Endothelial cell (in vitro differentiated cells): ENCODE measurements around the gene PYROXD2. TPM values are rescaled to one million over a fixed set of nuclear protein-coding genes. Genes with fewer than 3 reads are reported as not detected.

Experiments
- DNase-seq: peaks from one replicate; pipeline ENCODE4 v3.0.0; 2021; ENCODE audit warnings: low spot score
- H3K27ac Mint-ChIP-seq: one replicate; pipeline ENCODE4 v1.8.0; 2021; ENCODE audit warnings: mixed read lengths, inconsistent platforms; ENCODE audit not compliant: unreplicated experiment
- H3K27me3 Mint-ChIP-seq: one replicate; pipeline ENCODE4 v1.8.0; 2021; ENCODE audit warnings: mild to moderate bottlenecking, moderate library complexity, mixed read lengths, inconsistent platforms; ENCODE audit not compliant: unreplicated experiment
- H3K36me3 Mint-ChIP-seq: one replicate; pipeline ENCODE4 v1.8.0; 2021; ENCODE audit warnings: mild to moderate bottlenecking, low read depth, mixed read lengths, inconsistent platforms; ENCODE audit not compliant: unreplicated experiment
- H3K4me1 Mint-ChIP-seq: one replicate; pipeline ENCODE4 v1.8.0; 2021; ENCODE audit warnings: mild to moderate bottlenecking, mixed read lengths, inconsistent platforms; ENCODE audit not compliant: unreplicated experiment
- H3K4me3 Mint-ChIP-seq: one replicate; pipeline ENCODE4 v1.8.0; 2021; ENCODE audit warnings: mild to moderate bottlenecking, mixed read lengths, inconsistent platforms; ENCODE audit not compliant: unreplicated experiment
- H3K9me3 Mint-ChIP-seq: one replicate; pipeline ENCODE4 v1.8.0; 2021; ENCODE audit warnings: mixed read lengths, inconsistent platforms; ENCODE audit not compliant: unreplicated experiment
- CTCF ChIP-seq: fragments of 200-600 bp; sonication (generic); IDR thresholded peaks from one replicate; pipeline ENCODE4 v1.5.0; 2021; ENCODE audit warnings: antibody characterized with exemption; ENCODE audit not compliant: unreplicated experiment
- long read RNA-seq: library from polyadenylated mRNA; unstranded; transcript quantifications from one replicate; pipeline ENCODE4 v2.0.0, GENCODE V29; 2020; ENCODE audit not compliant: unreplicated experiment
- total RNA-seq: library from RNA; stranded (reverse); fragmentation: NEBNext Ultra II Directional; extraction: Animal tissue kit (Norgen Biotek cat#: 25700); gene quantifications from one replicate; pipeline ENCODE4 v1.2.1, GENCODE V29; 2021; ENCODE audit not compliant: unreplicated experiment

PYROXD2 gene
- 5.8 TPM for total RNA-seq
- long read RNA-seq, partial matches to known transcripts = 0 of 1 reads
- long read RNA-seq, other reads (novel, unspliced or antisense) = 1 of 1 reads

GRCh38 chr10:98414932-98415730 lies at the start of gene PYROXD2:
PYROXD2 (minus strand) TSS chr10:98415182; CDS start chr10:98415135, 47 bp downstream.
- Mint-ChIP-seq H3K4me3 (peak within 1 kb of the TSS; percentile 77), H3K27ac (peak within 1 kb of the TSS; percentile 42), H3K27me3 (peaks cover 3% of the 10 kb centered on the region), H3K4me1 (peaks cover 4% of the 10 kb centered on the region), H3K9me3 (no peaks in the 10 kb centered on the region), H3K36me3 (peaks cover 10% of the 10 kb centered on the region)
- peak; percentile 72 for DNase-seq
- TF ChIP-seq CTCF = no peak

GRCh38 chr10:98463976-98464754 lies 49.2 kb upstream of the PYROXD2 start:
- Mint-ChIP-seq H3K27ac (no peak overlapping the region), H3K9me3 (no peaks in the 10 kb centered on the region), H3K4me3 (no peak overlapping the region), H3K4me1 (peaks cover 7% of the 10 kb centered on the region), H3K27me3 (peaks cover 10% of the 10 kb centered on the region), H3K36me3 (no peaks in the 10 kb centered on the region)
- TF ChIP-seq CTCF = no peak
- DNase-seq = no peak

GRCh38 chr10:98463016-98463415 lies 48.0 kb upstream of the PYROXD2 start:
- H3K27ac Mint-ChIP-seq = no peak overlapping the region
- H3K4me1 Mint-ChIP-seq = peaks cover 4% of the 10 kb centered on the region
- H3K27me3 Mint-ChIP-seq = peaks cover 10% of the 10 kb centered on the region
- no peak overlapping the region for H3K4me3 Mint-ChIP-seq
- no peak for DNase-seq
- no peak for TF ChIP-seq CTCF
- H3K9me3 Mint-ChIP-seq = no peaks in the 10 kb centered on the region
- H3K36me3 Mint-ChIP-seq = no peaks in the 10 kb centered on the region

GRCh38 chr10:98461500-98461842 lies 46.5 kb upstream of the PYROXD2 start:
- no peak for DNase-seq
- no peak overlapping the region for H3K4me3 Mint-ChIP-seq
- H3K27ac Mint-ChIP-seq = no peak overlapping the region
- peaks cover 10% of the 10 kb centered on the region for H3K27me3 Mint-ChIP-seq
- H3K36me3 Mint-ChIP-seq = no peaks in the 10 kb centered on the region
- no peak for TF ChIP-seq CTCF
- H3K4me1 Mint-ChIP-seq = peaks cover 2% of the 10 kb centered on the region
- H3K9me3 Mint-ChIP-seq = no peaks in the 10 kb centered on the region
